Spinal cord (tissue), 10 donors: ENCODE data around the gene RGS11. TPM values are rescaled to one million over a fixed set of nuclear protein-coding genes. Genes with fewer than 3 reads are reported as not detected.

ENCODE experiments used
- DNase-seq, 6 donors: peaks; one replicate each; pipeline versions ENCODE4 v3.0.0 to v3.0.0-alpha.2; 2013 to 2015; ENCODE audit warnings: low spot score in 6 of 6, low read depth in 4 of 6
- H3K27ac ChIP-seq: one replicate; pipeline ENCODE4 v1.5.1; 2013; ENCODE audit warnings: low read depth, low read length, control low read depth
- H3K27me3 ChIP-seq: one replicate; pipeline ENCODE4 v1.6.1; 2013; ENCODE audit warnings: low read length; ENCODE audit not compliant: control insufficient read depth, insufficient read depth
- H3K36me3 ChIP-seq: one replicate; pipeline ENCODE4 v1.6.1; 2013; ENCODE audit warnings: low read length; ENCODE audit not compliant: control insufficient read depth, insufficient read depth
- H3K4me1 ChIP-seq: one replicate; pipeline ENCODE4 v1.6.1; 2013; ENCODE audit warnings: low read length; ENCODE audit not compliant: control insufficient read depth, insufficient read depth
- H3K4me3 ChIP-seq: one replicate; pipeline ENCODE4 v1.5.1; 2013; ENCODE audit warnings: low read depth, low read length, control low read depth
- H3K9me3 ChIP-seq: one replicate; pipeline ENCODE4 v1.6.1; 2013; ENCODE audit warnings: low read length; ENCODE audit not compliant: control insufficient read depth, insufficient read depth
- WGBS: methylation state at CpG from one replicate; pipeline ENCODE4 v1.1.5; 2013; ENCODE audit warnings: missing lambda C conversion rate; ENCODE audit not compliant: insufficient coverage; 5-methylcytosine and 5-hydroxymethylcytosine counted together
- polyA plus RNA-seq, 2 donors: library from polyadenylated mRNA; unstranded; fragments of 120-200 nt; gene quantifications; one replicate each; pipeline ENCODE4 v1.2.1, GENCODE V29; 2013; ENCODE audit not compliant: insufficient read length in 2 of 2
- total RNA-seq, 2 donors: library from RNA; depleted of rRNA in 1 of 2; stranded (reverse); fragments of 120-200 nt in 1 of 2; fragments of >200 nt in 1 of 2; gene quantifications; one replicate each; pipeline versions ENCODE4 v1.2.3 to v1.2.4, GENCODE V29; 2013 to 2014
- donor health status: healthy.

Gene RGS11
- total and polyA plus RNA-seq, 4 donors: 7.9 to 47.5 (median 21.2) TPM

DNA sequence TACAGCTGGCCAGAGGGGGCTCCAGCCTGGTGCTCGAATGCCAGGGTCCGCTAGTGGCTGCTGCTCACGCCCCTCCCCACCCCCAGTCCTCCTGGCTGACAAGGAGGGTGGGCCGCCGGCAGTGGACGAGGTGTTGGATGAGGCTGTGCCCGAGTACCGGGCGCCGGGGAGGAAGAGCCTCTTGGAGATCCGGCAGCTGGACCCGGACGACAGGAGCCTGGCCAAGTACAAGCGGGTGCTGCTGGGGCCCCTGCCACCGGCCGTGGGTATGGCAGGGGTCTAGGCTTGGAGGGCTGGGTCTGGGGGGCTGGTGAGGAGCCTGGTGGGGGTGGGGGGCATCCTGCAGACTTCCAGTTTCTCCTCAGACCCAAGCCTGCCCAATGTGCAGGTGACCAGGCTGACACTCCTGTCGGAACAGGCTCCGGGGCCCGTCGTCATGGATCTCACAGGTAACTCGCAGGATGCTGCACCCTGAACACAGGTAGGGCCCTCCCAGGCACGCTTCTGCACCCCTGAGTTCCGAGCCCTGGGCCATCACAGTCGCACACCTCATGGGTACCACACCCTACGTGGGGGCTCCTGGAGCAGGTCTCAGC, 6.0 kb upstream of the RGS11 start:
- 77% methylated on average over 19 of the region's 25 CpGs for WGBS
- no peaks in the 10 kb centered on the region for H3K9me3 ChIP-seq
- H3K4me3 ChIP-seq: no peak overlapping the region
- DNase-seq: no peak
- H3K27me3 ChIP-seq: peaks cover 21% of the 10 kb centered on the region
- peaks cover 18% of the 10 kb centered on the region for H3K4me1 ChIP-seq
- no peak overlapping the region for H3K27ac ChIP-seq
- peaks cover 44% of the 10 kb centered on the region for H3K36me3 ChIP-seq

DNA sequence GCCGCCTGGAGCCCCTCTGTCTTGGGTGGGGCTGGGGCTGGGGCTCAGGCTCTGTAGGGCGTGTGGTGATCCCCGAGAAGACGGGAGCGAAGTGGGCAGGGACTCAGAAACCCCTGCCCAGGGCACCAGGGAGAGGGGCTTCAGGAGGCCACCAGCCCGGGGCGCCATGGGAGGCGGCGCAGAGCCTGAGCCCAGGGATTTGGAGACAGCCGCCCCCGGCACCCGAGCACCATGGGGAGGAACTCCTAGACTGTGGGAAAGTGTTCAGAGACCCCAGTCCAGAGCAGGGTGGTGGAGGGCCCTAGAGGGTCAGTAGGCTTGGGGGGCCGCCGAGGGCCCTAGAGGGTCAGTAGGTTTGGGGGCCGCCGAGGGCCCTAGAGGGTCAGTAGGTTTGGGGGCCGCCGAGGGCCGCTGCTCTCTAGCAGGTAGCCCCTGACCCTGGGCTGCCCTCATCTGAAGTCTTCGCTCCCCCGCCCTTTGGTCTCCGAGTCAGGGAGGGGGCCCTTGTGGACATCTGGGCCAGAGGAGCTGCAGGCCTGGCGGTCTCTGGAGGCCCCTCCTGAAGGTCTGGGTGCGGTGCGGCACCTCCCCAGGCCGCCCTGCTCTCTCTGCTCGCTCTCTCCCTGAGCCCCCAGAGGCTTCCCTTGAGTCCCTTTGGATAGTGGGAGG, 5.4 kb upstream of the RGS11 start:
- peaks cover 26% of the 10 kb centered on the region for H3K27me3 ChIP-seq
- no peak for DNase-seq
- H3K4me3 ChIP-seq: peak overlapping the region; percentile 21
- no peaks in the 10 kb centered on the region for H3K9me3 ChIP-seq
- H3K27ac ChIP-seq: no peak overlapping the region
- H3K4me1 ChIP-seq: peaks cover 23% of the 10 kb centered on the region
- WGBS: 42% methylated on average over 25 of the region's 27 CpGs
- H3K36me3 ChIP-seq: peaks cover 38% of the 10 kb centered on the region

DNA sequence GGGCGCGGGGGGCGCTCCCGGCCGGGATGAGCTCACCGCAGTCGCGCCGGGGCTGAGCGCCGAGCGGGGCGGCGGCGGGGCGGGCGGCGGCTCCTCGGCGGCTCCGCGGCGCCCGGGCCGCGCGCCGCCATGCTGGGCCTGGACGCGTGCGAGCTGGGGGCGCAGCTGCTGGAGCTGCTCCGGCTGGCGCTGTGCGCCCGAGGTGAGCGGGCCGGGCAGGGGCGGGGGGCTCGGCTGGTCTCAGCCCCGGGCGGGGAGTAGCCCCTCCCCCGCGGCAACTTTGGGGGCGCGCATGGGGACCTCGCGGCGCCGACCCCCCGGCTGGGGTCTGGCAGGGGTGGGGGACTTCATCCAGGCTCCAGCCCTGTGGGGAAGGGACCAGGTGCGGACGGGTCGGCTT, 4.8 kb upstream of the RGS11 start, which contains the start of gene ARHGDIG:
ARHGDIG (plus strand) TSS at position 40 of the 400 bp plus-strand sequence; CDS start at position 130, 90 bp downstream.
- H3K27me3 ChIP-seq: peaks cover 29% of the 10 kb centered on the region
- H3K36me3 ChIP-seq: peaks cover 35% of the 10 kb centered on the region
- peak within 1 kb of the TSS; percentile 21 for H3K4me3 ChIP-seq
- H3K9me3 ChIP-seq: no peaks in the 10 kb centered on the region
- H3K4me1 ChIP-seq: peaks cover 26% of the 10 kb centered on the region
- no peak within 1 kb of the TSS for H3K27ac ChIP-seq
- under 1% methylated on average over 54 of the region's 54 CpGs for WGBS
- DNase-seq: peak in 1 of 6 donors; percentile 47

DNA sequence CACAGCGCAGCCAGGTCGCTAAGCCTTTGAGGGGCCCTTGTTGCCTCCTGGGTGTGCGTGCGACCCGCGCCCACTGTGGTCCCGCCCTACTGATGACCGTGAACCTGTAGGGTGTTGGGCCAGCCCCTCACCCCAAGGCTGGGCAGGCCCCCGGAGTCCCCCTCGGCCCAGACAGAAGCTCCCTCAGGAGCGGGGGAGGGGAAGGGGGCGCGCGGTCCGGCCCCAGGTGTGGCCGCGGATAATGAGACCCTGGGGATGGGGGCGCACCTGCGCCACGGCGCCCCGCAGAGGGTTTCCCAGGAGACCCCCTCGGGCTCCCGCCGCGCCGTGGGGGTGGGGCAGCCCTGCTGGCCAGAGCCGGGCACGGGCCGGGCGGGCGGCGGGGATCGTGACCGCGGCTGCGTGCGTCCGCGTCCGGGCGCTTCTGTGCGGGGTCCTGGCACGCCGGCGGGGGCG, 4.3 kb upstream of the RGS11 start:
- WGBS: 3% methylated on average over 43 of the region's 47 CpGs
- H3K27me3 ChIP-seq: peaks cover 33% of the 10 kb centered on the region
- peaks cover 29% of the 10 kb centered on the region for H3K36me3 ChIP-seq
- peaks cover 30% of the 10 kb centered on the region for H3K4me1 ChIP-seq
- no peaks in the 10 kb centered on the region for H3K9me3 ChIP-seq
- no peak overlapping the region for H3K27ac ChIP-seq
- no peak for DNase-seq
- H3K4me3 ChIP-seq: no peak overlapping the region

DNA sequence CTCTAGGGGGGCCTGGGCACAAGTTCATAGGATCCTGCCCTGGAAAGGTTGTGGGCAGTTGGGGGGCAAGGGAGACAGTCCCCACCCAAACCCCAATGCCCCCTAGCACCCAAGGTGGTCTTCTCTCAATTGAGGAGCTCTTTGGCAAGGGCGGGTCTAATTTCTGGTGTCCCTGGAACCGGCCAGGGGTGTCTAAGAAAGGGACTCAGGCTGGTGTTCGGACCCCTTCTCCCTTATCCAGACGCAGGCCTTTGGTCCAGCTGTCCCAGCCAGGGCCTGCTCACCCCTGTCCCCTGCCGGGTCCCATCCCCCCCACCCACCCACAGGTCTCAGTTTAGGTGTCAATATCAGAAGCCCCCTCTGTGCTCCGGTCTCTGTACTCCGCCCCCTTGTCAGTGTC, 3.8 kb upstream of the RGS11 start:
- no peak for DNase-seq
- Histone ChIP-seq H3K4me1 (peaks cover 35% of the 10 kb centered on the region), H3K27me3 (peaks cover 34% of the 10 kb centered on the region), H3K9me3 (no peaks in the 10 kb centered on the region), H3K27ac (no peak overlapping the region), H3K4me3 (no peak overlapping the region), H3K36me3 (peaks cover 24% of the 10 kb centered on the region)
- WGBS: 49% methylated on average over 4 of the region's 7 CpGs

DNA sequence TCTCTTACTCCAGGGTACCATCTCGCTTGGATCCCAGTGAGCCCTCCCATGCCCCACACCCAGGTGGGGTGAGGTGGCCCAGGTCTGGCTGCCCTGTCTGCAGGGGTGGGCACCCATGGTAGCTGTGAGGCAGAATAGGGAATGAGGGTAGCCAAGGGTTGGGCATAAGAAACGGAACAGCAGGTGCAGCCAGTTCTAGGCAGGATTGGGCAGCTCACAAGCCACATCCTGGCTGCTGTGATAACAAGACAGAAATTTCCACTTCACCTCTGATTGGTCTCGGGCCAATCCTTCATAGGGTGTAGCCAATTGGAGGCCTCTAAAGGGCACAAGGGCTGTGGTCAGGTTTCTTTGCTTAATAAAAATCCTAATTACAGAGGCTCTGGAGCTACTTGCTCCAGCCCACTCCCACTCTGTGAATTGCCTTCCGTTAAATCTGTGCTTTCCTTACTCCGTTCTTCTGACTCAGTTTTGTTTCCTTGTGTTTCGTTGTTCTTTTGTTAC, 3.2 kb upstream of the RGS11 start:
- Histone ChIP-seq H3K9me3 (no peaks in the 10 kb centered on the region), H3K27ac (no peak overlapping the region), H3K4me3 (no peak overlapping the region), H3K36me3 (peaks cover 18% of the 10 kb centered on the region), H3K27me3 (peaks cover 34% of the 10 kb centered on the region), H3K4me1 (peaks cover 39% of the 10 kb centered on the region)
- peak in 3 of 6 donors; percentile 12 to 44 (median 27) for DNase-seq
- 60% methylated on average over 2 of the region's 6 CpGs for WGBS

DNA sequence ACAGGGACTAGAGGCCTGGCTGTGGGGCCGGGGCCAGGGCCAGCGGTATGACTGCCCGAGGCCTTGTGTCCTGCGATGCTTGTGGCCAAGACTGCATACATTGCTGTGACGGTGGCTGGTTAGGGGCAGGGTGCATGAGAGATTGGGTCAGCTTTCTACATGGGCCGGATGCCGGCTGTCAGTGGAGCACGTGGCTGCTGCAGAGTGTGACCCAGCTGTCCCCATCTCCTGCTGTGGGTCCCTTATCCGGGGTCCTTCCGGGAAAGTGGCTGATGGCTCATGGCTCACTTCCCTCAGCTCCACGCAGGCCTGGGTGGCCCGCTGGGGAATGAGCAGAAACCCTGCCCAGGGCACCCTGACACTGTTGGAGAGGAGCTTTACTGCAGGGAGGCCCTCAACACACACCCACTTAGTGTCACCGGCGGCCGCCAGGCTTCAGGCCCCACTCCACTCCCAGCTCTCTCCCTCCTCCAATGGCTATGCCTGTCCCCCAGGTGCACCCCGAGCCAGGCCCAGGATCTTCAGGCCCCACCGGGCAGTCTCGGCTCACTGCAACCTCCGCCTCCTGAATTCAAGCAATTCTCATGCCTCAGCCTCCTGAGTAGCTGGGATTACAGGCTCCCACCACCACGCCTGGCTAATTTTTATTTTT, 808 bp upstream of the RGS11 start:
- Histone ChIP-seq H3K27ac (no peak overlapping the region), H3K36me3 (peaks cover 18% of the 10 kb centered on the region), H3K4me3 (no peak overlapping the region), H3K4me1 (peaks cover 34% of the 10 kb centered on the region), H3K27me3 (peaks cover 27% of the 10 kb centered on the region), H3K9me3 (no peaks in the 10 kb centered on the region)
- WGBS: 64% methylated on average over 16 of the region's 20 CpGs
- DNase-seq: no peak

DNA sequence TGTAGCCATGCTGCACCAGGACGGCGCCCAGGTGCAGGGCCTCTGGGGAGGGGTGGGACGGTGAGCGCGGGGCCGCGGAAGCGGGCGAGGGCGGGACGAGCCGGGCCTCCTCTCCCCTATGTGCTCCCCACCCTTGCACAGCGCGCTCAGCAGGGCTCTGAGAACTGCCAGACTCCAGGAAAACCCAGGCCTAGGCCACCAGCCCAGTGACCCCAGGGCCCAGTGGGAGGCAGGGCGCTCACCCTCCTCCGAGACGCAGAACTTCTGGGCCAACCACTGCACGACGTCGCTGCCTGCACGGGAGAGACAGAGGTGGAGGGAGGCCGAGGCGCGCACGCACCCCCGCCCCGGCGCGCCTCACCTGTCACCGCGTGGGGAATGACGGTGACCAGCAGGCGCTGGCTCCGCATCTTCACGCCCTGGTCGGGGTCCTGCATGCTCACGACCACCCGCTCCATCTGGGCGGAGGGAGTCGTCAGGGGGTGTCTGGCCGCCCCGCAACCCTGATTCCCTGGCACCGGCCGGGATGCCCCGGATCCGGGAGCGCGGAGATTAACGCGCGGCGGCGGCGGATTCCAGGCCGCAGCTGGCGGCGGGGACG, 603 bp downstream of the RGS11 start:
- Histone ChIP-seq H3K4me3 (peak overlapping the region; percentile 22), H3K27ac (no peak overlapping the region), H3K4me1 (peaks cover 25% of the 10 kb centered on the region), H3K36me3 (peaks cover 31% of the 10 kb centered on the region), H3K9me3 (no peaks in the 10 kb centered on the region), H3K27me3 (peaks cover 18% of the 10 kb centered on the region)
- peak in 2 of 6 donors; percentile 36 to 68 for DNase-seq
- under 1% methylated on average over 47 of the region's 58 CpGs for WGBS

DNA sequence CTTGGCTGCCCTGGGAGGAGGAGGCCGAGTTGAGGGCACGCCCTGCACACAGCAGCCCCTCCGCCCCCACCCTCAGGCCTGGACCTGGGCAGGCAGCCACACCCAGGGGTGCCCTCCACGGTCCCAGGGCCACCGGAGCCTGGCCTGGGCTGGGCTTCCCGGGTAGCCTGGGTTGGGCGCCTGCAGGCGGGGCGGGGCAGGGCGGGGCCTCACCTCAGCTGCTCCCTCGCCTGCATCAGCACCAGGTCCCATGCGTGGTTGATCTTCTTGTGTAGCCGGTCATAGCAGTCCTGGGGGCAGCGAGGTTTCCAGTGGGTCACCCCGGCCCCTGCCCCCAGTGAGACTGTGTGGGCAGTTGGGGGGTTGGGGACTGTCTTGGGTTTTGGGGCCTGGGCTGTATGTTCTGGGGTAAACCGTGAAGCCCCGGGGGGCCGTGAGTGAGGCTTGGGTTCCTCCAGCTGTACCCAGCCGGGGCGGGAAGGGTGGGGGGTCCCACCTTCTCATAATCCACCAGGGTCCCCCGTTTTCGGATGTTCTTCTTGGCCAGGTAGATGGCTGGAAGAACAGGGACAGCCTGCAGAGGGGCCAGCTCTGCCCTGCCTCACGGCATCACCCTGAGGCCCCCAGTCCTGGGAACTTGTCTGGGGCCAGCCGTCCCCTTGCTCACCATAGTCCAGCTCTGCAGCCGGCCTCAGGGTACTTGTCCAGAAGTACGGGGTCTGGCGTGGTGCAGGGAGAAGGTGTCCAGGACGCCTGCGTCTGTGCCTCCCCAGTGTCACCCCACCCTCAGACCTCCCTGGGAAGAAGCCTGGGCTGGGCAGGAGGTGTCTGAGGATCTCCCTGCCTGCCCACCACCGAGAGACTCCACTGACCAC, 2.0 kb downstream of the RGS11 start:
- Histone ChIP-seq H3K27ac (no peak overlapping the region), H3K4me1 (peaks cover 21% of the 10 kb centered on the region), H3K27me3 (peaks cover 12% of the 10 kb centered on the region), H3K4me3 (no peak overlapping the region), H3K9me3 (no peaks in the 10 kb centered on the region), H3K36me3 (peaks cover 44% of the 10 kb centered on the region)
- DNase-seq: no peak
- WGBS: 80% methylated on average over 24 of the region's 30 CpGs
